OCI-M2 (cell line): Measurements from ENCODE around the gene SV2B.
"Not testable (repeated sequence)": the region's sequence is repeated elsewhere in the genome, so short reads cannot be mapped to it uniquely, and the experiment has no call there.

Source experiments
- DNase-seq: peaks from one replicate; lab custom pipeline; 2025; ENCODE audit not compliant: unreplicated experiment; lab: John Stamatoyannopoulos, UW

Gene SV2B

GRCh38 chr15:91302588-91303439 is 202.8 kb downstream of the SV2B start:
- DNase-seq = no peak

GRCh38 chr15:91304210-91304609 is 204.2 kb downstream of the SV2B start:
- DNase-seq = no peak

- no peak for DNase-seq
Observed at GRCh38 chr15:91304786-91305185, 204.7 kb downstream of the SV2B start.

GRCh38 chr15:91306144-91306543 is 206.1 kb downstream of the SV2B start:
- DNase-seq = no peak

GRCh38 chr15:91307601-91308000 is 207.5 kb downstream of the SV2B start:
- DNase-seq = no peak

GRCh38 chr15:91308199-91308598 is 208.1 kb downstream of the SV2B start:
- DNase-seq = no peak

GRCh38 chr15:91308855-91309254 is 208.8 kb downstream of the SV2B start:
- no peak for DNase-seq

- no peak for DNase-seq
Observed at GRCh38 chr15:91311986-91312385, 211.9 kb downstream of the SV2B start.

GRCh38 chr15:91316126-91316525 is 216.1 kb downstream of the SV2B start:
- DNase-seq = no peak

- no peak for DNase-seq
Observed at GRCh38 chr15:91318516-91318915, 218.5 kb downstream of the SV2B start.

GRCh38 chr15:91318931-91319330 is 218.9 kb downstream of the SV2B start:
- no peak for DNase-seq

- no peak for DNase-seq
Observed at GRCh38 chr15:91319371-91320059, 219.5 kb downstream of the SV2B start.

GRCh38 chr15:91320101-91320500 is 220.0 kb downstream of the SV2B start:
- no peak for DNase-seq

GRCh38 chr15:91329914-91330313 is 229.9 kb downstream of the SV2B start:
- no peak for DNase-seq

- DNase-seq = no peak
Observed at GRCh38 chr15:91331581-91331980, 231.5 kb downstream of the SV2B start.

- DNase-seq = no peak
Observed at GRCh38 chr15:91335702-91336101, 235.6 kb downstream of the SV2B start.

GRCh38 chr15:91336687-91337086 is 236.6 kb downstream of the SV2B start:
- no peak for DNase-seq

GRCh38 chr15:91338766-91339165 is 238.7 kb downstream of the SV2B start:
- no peak for DNase-seq

- no peak for DNase-seq
Observed at GRCh38 chr15:91342097-91342496, 242.0 kb downstream of the SV2B start.

- DNase-seq = not testable (repeated sequence)
Observed at GRCh38 chr15:91344912-91345311, 244.9 kb downstream of the SV2B start.

GRCh38 chr15:91345736-91346135 is 245.7 kb downstream of the SV2B start:
- no peak for DNase-seq

- DNase-seq = no peak
Observed at GRCh38 chr15:91346259-91346658, 246.2 kb downstream of the SV2B start.
